Measurements from ENCODE around the gene NUP214.
"Not testable (repeated sequence)": the region's sequence is repeated elsewhere in the genome, so short reads cannot be mapped to it uniquely, and the experiment has no call there.

NUP214 gene

GRCh38 chr9:131117762-131118145, 7.6 kb upstream of the NUP214 start:
- no peak for DNase-seq

- no peak for DNase-seq
Observed at GRCh38 chr9:131119600-131119999, 5.8 kb upstream of the NUP214 start.

DNA sequence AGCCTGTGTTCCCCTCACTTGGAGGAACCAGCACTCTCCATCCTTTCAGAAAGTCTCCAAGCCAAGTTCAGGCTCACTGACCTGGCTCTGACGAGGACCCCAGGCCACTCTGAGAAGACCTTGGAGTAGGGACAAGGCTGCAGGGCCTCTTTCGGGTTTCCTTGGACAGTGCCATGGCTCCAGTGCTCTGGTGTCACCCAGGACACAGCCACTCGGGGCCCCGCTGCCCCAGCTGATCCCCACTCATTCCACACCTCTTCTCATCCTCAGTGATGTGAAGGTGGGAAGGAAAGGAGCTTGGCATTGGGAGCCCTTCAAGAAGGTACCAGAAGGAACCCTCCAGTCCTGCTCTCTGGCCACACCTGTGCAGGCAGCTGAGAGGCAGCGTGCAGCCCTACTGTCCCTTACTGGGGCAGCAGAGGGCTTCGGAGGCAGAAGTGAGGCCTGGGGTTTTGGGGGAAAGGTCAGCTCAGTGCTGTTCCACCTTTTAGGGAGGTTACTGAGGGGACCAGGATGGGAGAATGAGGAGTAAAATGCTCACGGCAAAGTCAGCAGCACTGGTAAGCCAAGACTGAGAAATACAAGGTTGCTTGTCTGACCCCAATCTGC, 4.7 kb upstream of the NUP214 start:
- DNase-seq: no peak

GRCh38 chr9:131121346-131121745, 4.0 kb upstream of the NUP214 start:
- DNase-seq: no peak

DNA sequence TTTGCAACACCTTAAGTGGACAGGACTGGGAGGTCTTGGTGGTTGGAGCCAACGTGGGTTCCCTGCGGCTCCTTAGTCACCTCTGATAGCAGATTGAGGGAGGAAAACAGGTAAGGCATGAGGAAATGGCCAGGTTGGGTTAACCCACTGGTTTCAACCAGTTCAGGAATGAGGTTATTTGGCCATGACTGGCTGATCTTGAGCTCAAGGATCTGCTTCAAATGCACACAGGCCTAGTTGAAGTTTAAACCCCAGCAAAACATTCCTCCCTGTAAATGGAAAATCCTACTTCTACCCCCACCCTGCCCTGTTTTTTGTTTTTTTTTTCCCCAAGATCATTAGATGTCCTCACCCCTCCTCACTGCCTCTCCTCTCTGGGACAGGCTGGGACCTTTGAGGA, 3.2 kb upstream of the NUP214 start:
- DNase-seq: no peak

GRCh38 chr9:131125038-131125287, 423 bp upstream of the NUP214 start:
- no peak for DNase-seq

DNA sequence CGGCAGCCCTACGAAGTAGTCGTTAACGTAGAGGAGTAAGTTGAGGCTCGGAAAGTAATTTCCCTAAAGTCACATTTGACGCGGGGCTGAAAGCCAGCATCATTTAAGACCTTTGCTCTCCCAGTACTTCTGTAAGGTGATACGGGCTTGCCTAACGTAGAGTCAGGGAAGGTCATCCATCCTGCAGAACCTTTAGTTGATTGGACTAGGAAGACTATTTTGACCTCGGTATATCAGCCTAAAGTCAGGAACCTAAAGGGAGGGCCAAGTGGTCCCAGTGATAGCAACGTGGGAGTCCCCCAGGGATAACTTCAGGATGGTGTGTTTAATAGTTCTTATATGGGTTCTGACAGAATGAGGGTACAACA, 657 bp downstream of the NUP214 start:
- DNase-seq: no peak

DNA sequence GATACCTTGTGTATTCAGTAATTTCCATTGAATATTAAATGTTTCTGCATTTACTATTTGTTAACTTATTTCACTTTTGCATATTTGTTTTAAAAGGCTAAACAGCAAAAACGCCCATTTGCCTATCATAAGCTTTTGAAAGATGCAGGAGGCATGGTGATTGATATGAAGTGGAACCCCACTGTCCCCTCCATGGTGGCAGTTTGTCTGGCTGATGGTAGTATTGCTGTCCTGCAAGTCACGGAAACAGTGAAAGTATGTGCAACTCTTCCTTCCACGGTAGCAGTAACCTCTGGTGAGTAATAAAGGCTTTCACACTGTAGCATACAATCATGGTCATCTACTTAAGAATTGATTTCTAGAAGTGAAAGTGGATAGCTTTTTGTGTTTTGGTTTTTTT, 3.8 kb downstream of the NUP214 start:
- DNase-seq: no peak

DNA sequence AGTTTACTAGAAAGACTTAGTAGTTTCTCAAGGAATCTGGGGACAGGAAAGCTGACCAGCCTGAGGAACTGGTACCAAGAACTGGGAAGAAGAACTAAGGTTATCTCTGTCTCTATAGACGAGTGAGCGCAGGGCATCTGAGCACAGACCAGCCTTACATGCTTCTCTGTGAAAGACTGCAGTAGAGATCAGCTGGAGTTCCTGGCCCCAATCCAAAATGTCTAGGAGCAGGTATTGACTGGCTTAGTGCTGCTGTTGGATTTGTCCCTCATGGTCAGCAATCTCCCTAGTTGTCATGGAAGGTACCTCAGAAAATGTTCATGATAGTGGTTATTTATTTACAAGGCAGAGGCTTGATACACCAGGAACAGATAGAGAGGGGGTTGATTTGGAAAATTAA, 13.3 kb downstream of the NUP214 start:
- DNase-seq: no peak

DNA sequence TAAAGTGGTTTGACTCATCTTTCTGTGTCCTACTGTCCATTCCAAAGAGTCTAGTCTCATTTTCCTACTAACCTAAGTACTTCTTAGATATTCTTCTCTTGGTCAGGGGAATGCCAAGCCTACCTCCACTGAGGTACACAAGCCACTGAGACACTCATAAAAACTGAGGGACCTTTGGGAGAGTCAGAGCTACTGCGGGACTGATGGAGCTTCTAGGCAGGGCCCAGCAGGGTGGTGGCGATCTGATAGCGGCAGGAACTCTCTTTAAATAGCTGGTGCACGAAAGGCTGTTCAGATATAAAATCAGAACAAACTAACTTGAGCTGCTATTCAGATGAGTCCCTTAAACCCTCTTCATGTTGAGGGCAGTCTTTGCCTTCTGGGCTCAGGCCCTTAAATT, 14.7 kb downstream of the NUP214 start:
- no peak for DNase-seq

DNA sequence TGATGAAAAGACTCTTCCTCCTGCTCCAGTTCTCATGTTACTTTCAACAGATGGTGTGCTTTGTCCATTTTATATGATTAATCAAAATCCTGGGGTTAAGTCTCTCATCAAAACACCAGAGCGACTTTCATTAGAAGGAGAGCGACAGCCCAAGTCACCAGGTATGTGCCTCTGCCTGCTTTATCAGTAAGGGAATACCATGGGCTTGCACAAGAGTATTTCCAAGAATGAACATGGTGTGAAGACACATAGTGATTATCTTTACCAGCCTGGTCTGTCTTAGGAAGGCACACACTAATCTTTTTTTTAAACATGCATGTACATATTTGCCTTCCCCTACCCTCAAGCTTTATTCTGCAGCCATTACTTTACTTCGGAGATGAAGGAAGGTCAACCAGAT, 15.2 kb downstream of the NUP214 start:
- DNase-seq: no peak

DNA sequence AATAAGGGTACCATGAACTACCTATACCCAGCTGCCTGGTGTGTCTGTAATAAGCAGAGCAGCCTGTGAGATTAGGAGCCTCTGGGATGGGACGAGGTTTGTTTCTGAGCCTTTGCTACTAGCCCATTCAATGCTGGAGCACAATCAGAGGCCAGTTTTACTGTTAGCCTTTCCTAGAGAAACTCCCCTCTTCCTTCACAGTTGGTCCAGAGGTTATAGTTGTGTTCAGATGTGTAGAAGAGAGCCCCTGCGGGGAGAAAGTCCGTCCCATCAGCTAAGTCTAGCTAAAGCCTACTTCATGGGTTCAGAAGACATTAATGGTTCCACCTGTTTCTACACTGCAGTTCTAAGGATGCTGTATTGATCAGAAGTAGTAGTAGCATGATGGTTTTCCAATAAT, 16.8 kb downstream of the NUP214 start:
- DNase-seq: no peak

- DNase-seq: no peak
Observed at GRCh38 chr9:131144201-131144600, 18.8 kb downstream of the NUP214 start.

DNA sequence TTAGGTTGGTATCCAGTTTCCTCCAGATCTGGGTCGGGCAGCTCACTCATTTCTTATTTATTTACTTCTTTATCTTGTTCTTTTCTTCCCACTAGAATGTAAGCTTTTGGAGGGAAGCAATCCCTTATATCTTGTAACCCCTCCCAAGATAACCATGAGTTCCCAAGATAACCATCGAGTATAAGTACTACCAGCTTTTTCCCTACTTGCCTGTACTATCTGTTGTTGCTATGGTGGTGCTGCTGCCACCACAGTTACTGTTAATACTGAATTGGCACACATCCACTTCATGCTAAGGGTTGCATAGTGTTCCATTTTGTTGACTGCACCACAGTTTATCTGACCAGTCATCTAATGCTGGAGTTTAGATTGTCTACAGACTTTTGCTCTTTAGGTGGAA, 19.9 kb downstream of the NUP214 start:
- DNase-seq: no peak

GRCh38 chr9:131146186-131146585, 20.8 kb downstream of the NUP214 start:
- no peak for DNase-seq

DNA sequence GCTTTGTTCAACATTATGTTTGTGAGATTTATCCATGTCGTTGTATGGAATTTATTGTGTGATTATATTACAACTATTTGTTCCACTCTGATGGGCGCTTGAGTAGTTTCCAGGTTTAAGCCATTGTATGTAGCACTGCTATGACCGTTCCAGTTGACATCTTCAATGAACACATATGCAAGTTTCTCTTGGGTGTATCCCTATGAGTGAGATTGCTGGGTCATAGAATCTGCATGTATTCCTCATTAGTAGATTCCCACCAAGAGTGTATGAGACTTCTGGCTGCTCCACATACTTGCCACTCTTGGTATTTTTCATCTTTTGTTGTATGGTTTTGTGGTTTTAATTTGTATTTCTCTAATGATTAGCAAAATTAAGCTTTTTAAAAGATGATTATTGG, 22.9 kb downstream of the NUP214 start:
- no peak for DNase-seq

DNA sequence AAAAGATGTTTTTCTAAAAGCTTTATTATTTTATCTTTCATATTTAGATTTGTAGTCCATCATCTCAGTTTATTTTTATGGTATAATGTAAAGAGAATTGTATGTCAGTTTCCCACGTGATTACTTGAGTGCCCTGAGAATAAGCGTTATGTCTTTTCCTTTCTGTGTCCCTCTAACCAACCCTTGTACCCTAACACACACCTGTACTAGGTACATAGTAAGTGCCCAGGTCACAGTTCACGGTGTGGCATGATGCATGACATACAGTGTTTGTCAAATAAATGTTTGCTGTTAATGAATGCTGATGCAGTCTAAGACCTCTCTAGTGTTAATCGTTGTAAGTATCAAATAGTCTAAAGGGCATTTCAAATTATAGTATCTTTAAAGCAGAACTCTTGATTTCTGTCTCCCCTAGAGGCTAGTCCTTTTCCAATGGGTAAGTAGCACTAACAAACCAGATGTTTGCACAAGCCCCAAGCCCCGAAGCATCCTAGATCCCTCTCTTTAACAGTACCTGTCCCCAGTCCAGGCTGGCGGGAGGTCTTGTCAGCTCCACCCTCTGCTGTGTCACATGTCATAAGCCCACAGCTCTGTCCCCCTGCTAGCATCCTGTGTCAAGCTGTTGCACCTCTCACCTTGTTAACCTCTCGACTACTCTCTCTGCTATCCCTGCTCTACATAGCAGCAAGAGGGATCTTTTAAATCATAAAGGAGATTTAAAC, 23.7 kb downstream of the NUP214 start:
- DNase-seq: no peak

GRCh38 chr9:131149688-131150053, 24.3 kb downstream of the NUP214 start:
- no peak for DNase-seq

- no peak for DNase-seq
Observed at GRCh38 chr9:131153595-131153994, 28.2 kb downstream of the NUP214 start.

DNA sequence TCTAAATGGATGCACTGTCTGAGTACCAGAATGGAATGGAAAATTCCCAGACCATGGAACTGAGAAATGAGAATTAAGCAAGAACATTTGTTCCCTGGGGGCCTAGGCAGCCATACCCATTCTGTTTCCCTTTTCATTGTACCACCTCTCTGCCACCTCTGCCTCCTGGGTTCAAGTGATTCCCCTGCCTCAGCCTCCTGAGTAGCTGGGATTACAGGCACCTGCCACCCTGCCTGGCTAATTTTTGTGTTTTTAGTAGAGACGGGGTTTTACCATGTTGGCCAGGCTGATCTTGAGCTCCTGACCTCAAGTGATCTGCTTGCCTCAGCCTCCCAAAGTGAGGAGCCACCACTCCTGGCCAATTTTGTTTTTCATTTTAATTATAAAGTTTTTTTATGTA, 33.3 kb downstream of the NUP214 start:
- not testable (repeated sequence) for DNase-seq

DNA sequence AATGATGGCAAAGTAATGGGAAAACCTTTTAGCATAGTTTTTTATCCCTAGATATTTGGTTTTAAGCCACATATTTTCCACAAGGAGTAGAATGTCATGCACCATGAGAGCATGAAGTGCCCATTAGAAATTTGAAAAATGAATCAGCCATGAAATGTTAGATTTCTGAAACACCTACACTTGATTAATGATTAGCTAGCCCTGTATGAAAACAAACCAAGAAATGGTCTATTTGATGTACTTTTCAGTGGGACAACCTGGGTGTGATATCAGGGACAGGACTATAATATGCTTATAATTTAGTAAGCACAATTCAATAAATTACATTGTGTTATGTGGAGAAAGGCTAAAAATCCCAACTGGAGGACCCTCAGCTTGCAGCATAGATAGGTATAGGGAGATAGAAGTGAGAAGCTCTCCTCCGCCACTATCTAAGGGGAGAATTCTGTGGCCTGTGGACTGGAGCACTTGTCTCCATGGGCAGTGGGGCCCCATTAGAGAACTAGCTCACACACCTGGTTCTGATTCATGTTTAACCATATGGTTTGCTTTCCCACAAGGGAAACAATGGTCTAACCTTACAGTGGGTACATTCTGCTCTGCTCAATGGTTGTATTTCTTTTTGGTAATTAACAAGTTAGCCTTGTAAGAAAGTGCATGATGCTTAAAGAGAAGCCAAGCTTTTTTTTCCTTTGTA, 35.2 kb downstream of the NUP214 start:
- DNase-seq: no peak

GRCh38 chr9:131161585-131161984, 36.2 kb downstream of the NUP214 start:
- no peak for DNase-seq

DNA sequence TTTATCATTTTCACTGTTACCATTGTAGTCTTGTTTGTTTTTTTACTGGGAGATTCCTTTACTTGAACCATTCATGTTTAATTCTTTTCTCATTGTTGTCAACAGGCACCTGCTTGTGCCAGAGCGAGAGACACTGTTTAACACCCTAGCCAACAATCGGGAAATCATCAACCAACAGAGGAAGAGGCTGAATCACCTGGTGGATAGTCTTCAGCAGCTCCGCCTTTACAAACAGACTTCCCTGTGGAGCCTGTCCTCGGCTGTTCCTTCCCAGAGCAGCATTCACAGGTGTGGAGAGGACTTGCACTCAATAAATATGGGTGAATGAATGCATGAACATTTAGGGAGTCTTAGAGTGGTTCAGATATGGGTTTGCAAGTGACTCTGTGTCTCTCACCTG, 37.5 kb downstream of the NUP214 start:
- DNase-seq: no peak

GRCh38 chr9:131165523-131165922, 40.1 kb downstream of the NUP214 start:
- no peak for DNase-seq

DNA sequence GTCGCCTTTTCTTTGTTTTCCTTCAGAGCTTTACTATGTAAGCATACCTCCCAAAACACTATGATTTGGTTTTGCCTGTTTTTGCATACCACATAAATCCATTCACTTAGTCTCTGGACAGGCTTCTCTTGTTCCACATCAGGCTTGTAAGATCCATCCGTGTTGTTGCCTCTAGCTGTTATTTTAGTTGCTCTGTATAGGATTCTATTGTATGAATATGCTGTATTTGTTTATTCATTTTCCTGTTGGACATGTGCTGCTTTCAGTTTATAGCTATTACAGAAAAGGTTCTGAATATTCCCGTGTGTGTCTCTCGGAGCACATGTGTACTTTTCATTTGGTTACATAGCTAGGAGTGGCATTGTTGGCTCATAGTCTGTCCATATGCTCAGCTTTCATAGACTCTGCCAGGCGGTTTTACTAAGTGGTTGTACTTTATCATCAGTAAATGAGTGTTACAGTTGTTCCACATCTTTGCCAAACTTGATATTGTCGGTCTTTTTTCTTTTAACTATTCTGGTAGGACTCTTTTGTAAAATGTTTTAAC, 41.8 kb downstream of the NUP214 start:
- no peak for DNase-seq
